Epithelial cell of prostate (primary cell): Measurements from ENCODE around the gene APOL4.
"Not testable (repeated sequence)": the region's sequence is repeated elsewhere in the genome, so short reads cannot be mapped to it uniquely, and the experiment has no call there.

Experiments used
- DNase-seq: peaks from one replicate; pipeline ENCODE4 v3.0.0-alpha.2; 2011; ENCODE audit warnings: low read depth, low spot score
- H3K27ac ChIP-seq: fragments of 450-650 bp; 2 replicates; pipeline ENCODE4 v1.5.1; 2017; ENCODE audit warnings: mild to moderate bottlenecking

APOL4 gene

GRCh38 chr22:36160499-36160942 lies 41.1 kb downstream of the APOL4 start, which contains the start of gene APOL3:
Gene APOL3 (minus strand): TSS chr22:36160755. CDS start chr22:36149055, 11,700 bp downstream.
- DNase-seq, result no peak

GRCh38 chr22:36156515-36157419 lies 44.8 kb downstream of the APOL4 start:
- H3K27ac ChIP-seq, result peak overlapping the region; percentile 40
- no peak for DNase-seq

More at GRCh38 chr22:36160499-36160942, 41.1 kb downstream of the APOL4 start, which contains the start of gene APOL3:
- H3K27ac ChIP-seq, result no peak within 1 kb of the TSS

GRCh38 chr22:36156119-36156514 lies 45.5 kb downstream of the APOL4 start:
- H3K27ac ChIP-seq, result peak overlapping the region; percentile 40
- no peak for DNase-seq

- H3K27ac ChIP-seq, result no peak overlapping the region
- no peak for DNase-seq
Measured at GRCh38 chr22:36155702-36156101, 45.9 kb downstream of the APOL4 start.

GRCh38 chr22:36154423-36154945 lies 47.1 kb downstream of the APOL4 start:
- DNase-seq, result no peak
- no peak overlapping the region for H3K27ac ChIP-seq

- H3K27ac ChIP-seq, result no peak overlapping the region
- DNase-seq, result no peak
Measured at GRCh38 chr22:36153501-36154422, 47.8 kb downstream of the APOL4 start.

GRCh38 chr22:36152821-36153220 lies 48.8 kb downstream of the APOL4 start:
- H3K27ac ChIP-seq, DNase-seq: not testable (repeated sequence)

GRCh38 chr22:36152088-36152487 lies 49.5 kb downstream of the APOL4 start:
- H3K27ac ChIP-seq, result no peak overlapping the region

GRCh38 chr22:36151006-36151595 lies 50.5 kb downstream of the APOL4 start:
- no peak overlapping the region for H3K27ac ChIP-seq
- DNase-seq, result no peak

More at GRCh38 chr22:36152088-36152487, 49.5 kb downstream of the APOL4 start:
- DNase-seq, result no peak

GRCh38 chr22:36149441-36149840 lies 52.2 kb downstream of the APOL4 start:
- DNase-seq, result no peak

GRCh38 chr22:36148411-36148810 lies 53.2 kb downstream of the APOL4 start:
- DNase-seq, result no peak
- no peak overlapping the region for H3K27ac ChIP-seq

More at GRCh38 chr22:36149441-36149840, 52.2 kb downstream of the APOL4 start:
- H3K27ac ChIP-seq, result no peak overlapping the region

GRCh38 chr22:36147196-36147791 lies 54.3 kb downstream of the APOL4 start:
- no peak overlapping the region for H3K27ac ChIP-seq
- no peak for DNase-seq

GRCh38 chr22:36145881-36146280 lies 55.7 kb downstream of the APOL4 start:
- no peak for DNase-seq
- H3K27ac ChIP-seq, result no peak overlapping the region

GRCh38 chr22:36144886-36145541 lies 56.6 kb downstream of the APOL4 start:
- DNase-seq, result no peak
- H3K27ac ChIP-seq, result no peak overlapping the region

- DNase-seq, result no peak
- H3K27ac ChIP-seq, result no peak overlapping the region
Measured at GRCh38 chr22:36143956-36144355, 57.7 kb downstream of the APOL4 start.

- no peak for DNase-seq
- H3K27ac ChIP-seq, result no peak overlapping the region
Measured at GRCh38 chr22:36143066-36143815, 58.4 kb downstream of the APOL4 start.

- no peak overlapping the region for H3K27ac ChIP-seq
- DNase-seq, result no peak
Measured at GRCh38 chr22:36141481-36141880, 60.1 kb downstream of the APOL4 start.
